GM19099 (cell line): ENCODE results near the gene SLC18B1.

Source experiments
- POLR2A ChIP-seq: IDR thresholded peaks from 3 replicates; pipeline ENCODE4 v1.6.1; 2011; ENCODE audit warnings: low read depth; ENCODE audit not compliant: insufficient read length; ENCODE audit errors: extremely low read depth

SLC18B1 gene

DNA sequence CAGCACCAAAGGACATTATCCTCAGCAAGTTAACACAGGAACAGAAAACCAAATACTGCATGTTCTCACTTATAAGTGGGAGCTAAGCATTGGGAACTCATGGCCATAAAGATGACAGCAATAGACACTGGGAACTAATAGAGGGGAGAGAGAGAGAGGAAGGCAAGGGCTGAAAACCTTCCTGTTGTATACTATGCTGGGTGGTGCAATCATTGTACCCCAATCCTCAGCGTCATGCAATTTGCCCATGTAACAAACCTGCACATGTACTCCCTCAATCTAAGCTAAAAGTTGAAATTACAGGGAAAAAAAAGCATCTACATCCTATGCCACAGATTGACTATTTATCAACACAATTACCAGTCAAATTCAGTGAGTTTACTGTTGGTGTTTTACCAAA, 64.6 kb downstream of the SLC18B1 start:
- TF ChIP-seq POLR2A = no peak

DNA sequence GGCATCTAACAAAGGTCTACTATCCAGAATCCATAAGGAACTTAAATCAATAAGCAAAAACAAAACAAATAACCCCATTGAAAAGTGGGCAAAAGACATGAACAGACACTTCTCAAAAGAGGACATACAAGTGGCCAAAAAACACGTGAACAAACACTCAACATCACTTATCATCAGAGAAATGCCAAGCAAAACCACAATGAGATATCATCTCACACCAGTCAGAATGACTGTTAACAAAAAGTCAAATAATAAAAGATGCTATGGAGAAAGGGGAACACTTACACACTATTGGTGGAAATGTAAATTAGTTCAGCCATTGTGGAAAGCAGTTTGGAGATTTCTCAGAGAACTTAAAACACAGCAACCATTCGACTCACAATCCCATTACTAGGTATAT, 65.2 kb downstream of the SLC18B1 start:
- TF ChIP-seq POLR2A = no peak

DNA sequence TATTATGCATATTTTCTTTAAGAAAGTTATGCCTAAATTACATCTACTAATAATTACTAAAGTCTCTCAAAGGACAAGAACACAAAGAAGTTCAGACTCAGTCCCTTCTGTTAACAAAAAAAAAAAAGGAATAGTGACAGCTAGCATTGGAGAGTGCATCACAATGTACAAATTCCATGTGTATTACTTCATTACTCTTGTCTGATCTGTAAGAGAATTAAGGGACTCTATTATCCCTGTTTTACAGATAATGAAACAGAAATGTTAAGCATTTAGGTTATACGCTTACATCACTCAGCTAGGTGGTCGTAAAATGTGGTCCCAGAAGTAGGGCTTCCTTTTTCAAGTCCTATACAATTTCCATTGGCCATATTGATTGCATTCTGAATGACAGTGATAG, 67.4 kb downstream of the SLC18B1 start:
- no peak for TF ChIP-seq POLR2A

DNA sequence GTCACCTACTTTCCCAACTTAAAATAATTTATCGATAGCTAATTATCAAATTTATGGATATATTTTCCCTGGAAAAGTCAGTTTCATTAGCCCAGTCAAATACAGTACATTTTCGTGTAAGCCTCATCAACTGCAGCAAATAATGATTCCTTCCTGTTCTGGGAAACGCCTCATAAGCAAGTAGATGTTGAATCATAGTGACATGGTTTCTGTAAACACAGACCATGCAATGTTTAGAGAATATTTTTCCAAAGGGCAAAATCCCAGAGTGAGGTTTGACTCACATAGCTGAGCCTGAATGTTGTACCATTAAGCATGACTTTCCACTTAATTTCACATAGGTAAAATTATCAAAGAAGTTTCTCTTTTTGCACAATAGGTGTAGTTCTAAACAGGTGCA, 67.9 kb downstream of the SLC18B1 start:
- TF ChIP-seq POLR2A = no peak

DNA sequence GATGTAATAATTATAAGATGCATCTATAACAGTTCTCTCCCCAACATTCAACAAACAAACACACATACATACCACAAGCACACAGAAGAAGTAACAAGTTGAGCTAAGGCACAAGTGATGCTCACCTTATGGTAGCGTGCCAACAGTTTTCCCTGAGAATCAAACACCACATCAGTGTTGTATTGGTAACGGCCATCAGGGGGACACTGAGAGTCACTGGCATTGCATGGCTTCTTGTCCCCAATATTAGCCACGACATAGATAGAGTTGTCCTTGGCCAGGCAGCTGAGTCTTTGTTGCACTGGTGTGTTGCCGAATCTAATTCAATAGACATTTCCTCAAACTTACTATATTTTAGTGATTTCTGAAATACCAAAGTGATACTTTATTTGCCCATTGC, 69.8 kb downstream of the SLC18B1 start:
- no peak for TF ChIP-seq POLR2A

DNA sequence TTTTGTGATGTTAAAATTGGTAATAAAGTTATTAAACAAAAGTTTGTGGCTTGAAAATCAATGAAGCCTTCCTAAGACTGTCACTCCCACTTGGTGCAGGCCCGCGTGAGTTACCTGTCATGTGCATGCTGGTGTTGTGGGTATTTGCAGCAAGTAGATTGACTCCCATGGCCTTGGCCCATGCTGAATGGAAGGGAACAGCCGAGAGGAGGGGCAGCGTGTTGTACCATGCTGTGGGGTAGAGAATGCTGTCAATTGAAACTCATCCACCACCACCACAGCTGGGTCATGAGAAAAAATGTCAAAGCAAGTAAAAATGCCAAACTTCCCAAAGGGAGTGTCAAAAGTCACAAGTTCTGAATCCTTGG, 71.8 kb downstream of the SLC18B1 start:
- no peak for TF ChIP-seq POLR2A

DNA sequence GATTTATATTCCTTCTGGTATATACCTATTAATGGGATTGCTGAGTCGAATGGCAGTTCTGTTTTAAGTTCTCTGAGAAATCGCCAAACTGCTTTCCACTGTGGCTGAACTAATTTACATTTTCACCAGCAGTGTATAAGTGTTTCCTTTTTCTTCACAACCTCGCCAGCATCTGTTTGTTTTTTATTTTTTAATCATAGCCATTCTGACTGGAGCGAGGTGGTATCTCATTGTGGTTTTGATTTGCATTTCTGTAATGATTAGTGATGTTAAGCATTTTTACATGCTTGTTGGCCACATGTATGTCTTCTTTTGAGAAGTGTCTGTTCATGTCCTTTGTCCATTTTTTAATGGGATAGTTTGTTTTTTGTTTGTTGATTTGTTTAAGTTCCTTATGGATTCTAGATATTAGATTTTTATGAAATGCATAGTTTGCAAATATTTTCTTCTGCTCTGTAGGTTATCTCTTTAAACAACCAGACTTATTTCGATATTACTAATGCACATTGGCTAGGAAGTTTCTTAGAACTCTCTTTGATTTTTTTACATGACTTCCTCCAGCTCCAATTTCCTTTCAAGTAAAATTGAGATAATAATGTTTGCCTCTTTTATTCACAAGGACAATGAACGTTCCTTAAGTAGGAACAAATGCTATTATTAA, 72.4 kb downstream of the SLC18B1 start:
- TF ChIP-seq POLR2A = no peak

DNA sequence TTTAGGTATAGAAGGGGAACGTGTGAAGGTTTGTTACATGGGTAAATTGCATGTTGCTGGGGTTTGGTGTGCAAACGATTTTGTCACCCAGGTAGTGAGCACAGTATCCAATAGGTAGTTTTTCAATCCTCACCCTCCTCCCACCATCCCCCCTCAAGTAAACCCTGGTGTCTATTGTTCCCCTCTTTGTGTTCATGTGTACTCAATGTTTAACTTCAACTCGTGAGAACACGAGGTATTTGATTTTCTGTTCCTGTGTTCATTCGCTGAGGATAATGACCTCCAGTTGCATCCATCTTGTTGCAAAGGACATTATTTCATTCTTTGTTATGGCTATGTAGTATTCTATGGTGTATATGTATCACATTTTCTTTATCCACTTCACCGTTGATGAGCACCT, 73.0 kb downstream of the SLC18B1 start:
- no peak for TF ChIP-seq POLR2A

DNA sequence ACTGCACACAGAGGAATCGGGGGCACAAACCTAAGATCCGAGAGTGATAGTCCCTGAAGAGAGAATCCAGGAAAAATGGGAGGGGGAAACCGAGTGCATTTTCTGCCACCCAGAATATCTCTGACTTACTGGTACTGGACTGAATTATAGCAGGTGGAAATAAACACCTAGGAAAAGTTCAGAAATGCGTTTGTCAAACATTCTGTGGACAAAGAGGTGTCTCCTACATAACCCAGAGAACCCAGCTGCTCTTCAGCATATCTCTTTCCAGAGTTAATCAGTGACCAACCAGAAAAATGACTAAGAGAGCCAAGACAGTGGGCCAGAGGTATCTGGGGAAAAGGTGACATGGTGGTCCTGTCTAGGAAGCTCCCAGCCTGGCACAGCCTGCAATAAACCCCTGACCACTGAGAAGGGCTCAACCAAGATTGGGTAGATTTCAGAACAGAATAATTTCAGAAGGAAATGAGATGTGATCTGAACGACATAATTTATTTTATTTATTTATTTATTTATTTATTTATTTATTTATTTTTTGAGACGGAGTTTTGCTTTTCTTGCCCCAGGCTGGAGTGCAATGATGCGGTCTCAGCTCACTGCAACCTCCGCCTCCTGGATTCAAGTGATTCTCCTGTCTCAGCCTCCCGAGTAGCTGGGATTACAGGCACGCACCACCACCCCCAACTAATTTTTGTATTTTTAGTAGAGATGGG, 78.5 kb downstream of the SLC18B1 start:
- TF ChIP-seq POLR2A = no peak
